OCI-LY1 (cell line): ENCODE data around the gene CDC14B.

ENCODE experiments used
- H2AFZ ChIP-seq: fragments of 200-600 bp; sonication (generic), shearing (Covaris generic); 2 replicates; pipeline ENCODE4 v1.6.0; 2014; ENCODE audit warnings: antibody characterized with exemption, mild to moderate bottlenecking, low read length
- H3F3A ChIP-seq: fragments of 200-600 bp; sonication (generic), shearing (Covaris generic); 2 replicates; pipeline ENCODE4 v1.6.0; 2014; ENCODE audit warnings: mild to moderate bottlenecking, antibody characterized with exemption, low read length, moderate library complexity; ENCODE audit not compliant: insufficient read depth
- H3K27ac ChIP-seq: fragments of 200-600 bp; sonication (generic); 2 replicates; pipeline ENCODE4 v1.5.1; 2014; ENCODE audit warnings: low read length, mixed run types, mild to moderate bottlenecking, low read depth; ENCODE audit not compliant: poor library complexity, severe bottlenecking
- H3K27me3 ChIP-seq: fragments of 200-600 bp; sonication (generic); 2 replicates; pipeline ENCODE4 v1.6.0; 2014; ENCODE audit warnings: antibody characterized with exemption, mild to moderate bottlenecking, low read length, moderate library complexity; ENCODE audit not compliant: insufficient read depth
- H3K36me3 ChIP-seq: fragments of 200-600 bp; sonication (generic); 2 replicates; pipeline ENCODE4 v1.6.1; 2014; ENCODE audit warnings: mild to moderate bottlenecking, antibody characterized with exemption, low read length, moderate library complexity, mixed read lengths; ENCODE audit not compliant: insufficient read depth
- H3K4me1 ChIP-seq: fragments of 200-600 bp; sonication (generic); 2 replicates; pipeline ENCODE4 v1.5.1; 2014; ENCODE audit warnings: mild to moderate bottlenecking, low read length, moderate library complexity; ENCODE audit not compliant: insufficient read depth, severe bottlenecking
- H3K4me2 ChIP-seq: fragments of 200-600 bp; sonication (generic), shearing (Covaris generic); 2 replicates; pipeline ENCODE4 v1.6.1; 2014; ENCODE audit warnings: low read length
- H3K4me3 ChIP-seq: fragments of 200-600 bp; sonication (generic); 2 replicates; pipeline ENCODE4 v1.5.1; 2014; ENCODE audit warnings: low read length, low read depth, mild to moderate bottlenecking, mixed read lengths; ENCODE audit not compliant: poor library complexity, severe bottlenecking
- H3K79me2 ChIP-seq: fragments of 200-600 bp; shearing (Covaris generic); 2 replicates; pipeline ENCODE4 v1.6.1; 2016; ENCODE audit warnings: mixed run types, low read length, mixed read lengths; ENCODE audit not compliant: insufficient read depth
- H3K9ac ChIP-seq: fragments of 200-600 bp; sonication (generic), shearing (Covaris generic); 2 replicates; pipeline ENCODE4 v1.6.1; 2014; ENCODE audit warnings: mild to moderate bottlenecking, low read length, mixed read lengths
- H3K9me2 ChIP-seq: fragments of 200-600 bp; sonication (generic), shearing (Covaris generic); 2 replicates; pipeline ENCODE4 v1.6.1; 2014; ENCODE audit warnings: low read depth, mild to moderate bottlenecking, low read length, mixed read lengths
- H3K9me3 ChIP-seq: fragments of 200-600 bp; shearing (Covaris generic); 2 replicates; pipeline ENCODE4 v1.6.1; 2014; ENCODE audit warnings: low read length, mixed read lengths
- H4K20me1 ChIP-seq: fragments of 200-600 bp; sonication (generic), shearing (Covaris generic); 2 replicates; pipeline ENCODE4 v1.6.0; 2016; ENCODE audit warnings: mild to moderate bottlenecking, low read length; ENCODE audit not compliant: insufficient read depth
- CTCF ChIP-seq: fragments of 200-600 bp; sonication (generic), shearing (Covaris generic); IDR thresholded peaks from 2 replicates; pipeline ENCODE4 v1.5.1; 2017; ENCODE audit warnings: mild to moderate bottlenecking, antibody characterized with exemption, low read length, moderate library complexity, mixed read lengths
- EZH2 ChIP-seq: fragments of 200-600 bp; sonication (generic), shearing (Covaris generic); IDR thresholded peaks from 2 replicates; pipeline ENCODE4 v1.8.0; 2017; ENCODE audit warnings: borderline replicate concordance, mixed run types, mild to moderate bottlenecking, antibody characterized with exemption, low read length, moderate library complexity, mixed read lengths

CDC14B gene

GRCh38 chr9:96522366-96522765 lies 97.3 kb downstream of the CDC14B start:
- H3K4me1 ChIP-seq = no peaks in the 10 kb centered on the region
- no peaks in the 10 kb centered on the region for H3K36me3 ChIP-seq
- H2AFZ ChIP-seq = no peak overlapping the region
- H3F3A ChIP-seq = no peaks in the 10 kb centered on the region
- no peaks in the 10 kb centered on the region for H3K27me3 ChIP-seq
- no peak overlapping the region for H3K4me2 ChIP-seq
- H3K27ac ChIP-seq = no peak overlapping the region
- no peak overlapping the region for H3K9ac ChIP-seq
- H3K79me2 ChIP-seq = no peaks in the 10 kb centered on the region
- no peak overlapping the region for H3K4me3 ChIP-seq
- no peaks in the 10 kb centered on the region for H3K9me2 ChIP-seq
- no peak for TF ChIP-seq EZH2
- no peak for TF ChIP-seq CTCF
- no peaks in the 10 kb centered on the region for H4K20me1 ChIP-seq
- no peaks in the 10 kb centered on the region for H3K9me3 ChIP-seq

GRCh38 chr9:96519787-96520186 lies 99.9 kb downstream of the CDC14B start:
- no peak overlapping the region for H3K4me3 ChIP-seq
- H3K36me3 ChIP-seq = no peaks in the 10 kb centered on the region
- no peaks in the 10 kb centered on the region for H3K9me3 ChIP-seq
- TF ChIP-seq CTCF (no peak), EZH2 (no peak)
- no peaks in the 10 kb centered on the region for H4K20me1 ChIP-seq
- no peaks in the 10 kb centered on the region for H3K79me2 ChIP-seq
- H3K9ac ChIP-seq = no peak overlapping the region
- no peak overlapping the region for H3K4me2 ChIP-seq
- H3K9me2 ChIP-seq = no peaks in the 10 kb centered on the region
- H3K27me3 ChIP-seq = no peaks in the 10 kb centered on the region
- H3K4me1 ChIP-seq = no peaks in the 10 kb centered on the region
- H3K27ac ChIP-seq = no peak overlapping the region
- no peak overlapping the region for H2AFZ ChIP-seq
- no peaks in the 10 kb centered on the region for H3F3A ChIP-seq

- H4K20me1 ChIP-seq = no peaks in the 10 kb centered on the region
- no peak overlapping the region for H2AFZ ChIP-seq
- H3K79me2 ChIP-seq = no peaks in the 10 kb centered on the region
- H3K27ac ChIP-seq = no peak overlapping the region
- no peaks in the 10 kb centered on the region for H3K9me2 ChIP-seq
- no peaks in the 10 kb centered on the region for H3F3A ChIP-seq
- no peaks in the 10 kb centered on the region for H3K36me3 ChIP-seq
- no peak overlapping the region for H3K4me2 ChIP-seq
- H3K4me3 ChIP-seq = no peak overlapping the region
- H3K27me3 ChIP-seq = no peaks in the 10 kb centered on the region
- no peaks in the 10 kb centered on the region for H3K9me3 ChIP-seq
- no peaks in the 10 kb centered on the region for H3K4me1 ChIP-seq
- no peak overlapping the region for H3K9ac ChIP-seq
- TF ChIP-seq EZH2 (no peak), CTCF (no peak)
These were observed 100.5 kb downstream of the CDC14B start for GRCh38 chr9:96519095-96519494.
